BJ (cell line): ENCODE data around the gene SLC15A1. TPM values are rescaled to one million over a fixed set of nuclear protein-coding genes. Genes with fewer than 3 reads are reported as not detected.

ENCODE experiments used
- CTCF ChIA-PET: fragments of 350-600 bp; formaldehyde crosslinking; extraction: SDS; loops from one replicate; lab custom pipeline; 2021; ENCODE audit warnings: antibody characterized with exemption, inconsistent platforms; lab: Yijun Ruan, JAX
- POLR2A ChIA-PET: fragments of 300-600 bp; sonication (Branson Sonifier 250); formaldehyde crosslinking; extraction: SDS; loops from one replicate; lab custom pipeline; 2021; ENCODE audit warnings: antibody characterized with exemption; lab: Charles Lee
- DNase-seq: peaks from one replicate; pipeline ENCODE4 v3.0.0-alpha.2; 2011; ENCODE audit warnings: low read depth
- H3K27me3 ChIP-seq: 2 replicates; pipeline ENCODE4 v1.6.0; 2011; ENCODE audit warnings: low read length; ENCODE audit not compliant: control insufficient read depth, insufficient read depth
- H3K36me3 ChIP-seq: 2 replicates; pipeline ENCODE4 v1.5.1; 2011; ENCODE audit warnings: low read length; ENCODE audit not compliant: control insufficient read depth, insufficient read depth
- H3K4me3 ChIP-seq: 2 replicates; pipeline ENCODE4 v1.5.1; 2011; ENCODE audit warnings: low read depth, mild to moderate bottlenecking, control low read depth, low read length
- CTCF ChIP-seq: IDR thresholded peaks from 2 replicates; pipeline ENCODE4 v1.5.1; 2011; ENCODE audit warnings: low read depth, mild to moderate bottlenecking, control low read depth, inconsistent platforms, low read length, moderate library complexity; ENCODE audit not compliant: insufficient read depth
- polyA plus RNA-seq: library from polyadenylated mRNA; depleted of rRNA; stranded (reverse); fragments of >200 nt; gene quantifications from 2 replicates; pipeline ENCODE4 v1.2.3, GENCODE V29; 2011

Gene SLC15A1
- polyA plus RNA-seq, 1 experiment: not detected

GRCh38 chr13:98766697-98767096, 14.2 kb upstream of the SLC15A1 start:
- H3K27me3 ChIP-seq: peaks cover 2% of the 10 kb centered on the region; the same call in 1 of the 2 replicates
- no peak overlapping the region for H3K4me3 ChIP-seq
- TF ChIP-seq CTCF: no peak
- ChIA-PET CTCF (interaction anchor here (1.2 kb wide), 1 partner anchor 9 kb away, joined by 3 read pairs; no protein-coding TSS in a partner anchor), POLR2A (no interaction called here)
- H3K36me3 ChIP-seq: no peaks in the 10 kb centered on the region
- DNase-seq: no peak

- ChIA-PET POLR2A (no interaction called here), CTCF (interaction anchor here (1.2 kb wide), 1 partner anchor 10 kb away, joined by 3 read pairs; no protein-coding TSS in a partner anchor)
- H3K36me3 ChIP-seq: no peaks in the 10 kb centered on the region
- peaks cover 2% of the 10 kb centered on the region; the same call in 1 of the 2 replicates for H3K27me3 ChIP-seq
- DNase-seq: no peak
- H3K4me3 ChIP-seq: no peak overlapping the region
- no peak for TF ChIP-seq CTCF
These were observed 13.6 kb upstream of the SLC15A1 start for GRCh38 chr13:98765996-98766519.

- ChIA-PET POLR2A (interaction anchor here (0.6 kb wide), 2 partner anchors 11 to 21 kb away, joined by 3 to 7 read pairs; no protein-coding TSS in a partner anchor), CTCF (interaction anchor here (1.7 to 2.2 kb wide), 2 partner anchors 10 to 11 kb away, joined by 7 to 8 read pairs; no protein-coding TSS in a partner anchor)
- no peak overlapping the region for H3K4me3 ChIP-seq
These were observed 9.6 kb upstream of the SLC15A1 start for GRCh38 chr13:98761986-98762616.

GRCh38 chr13:98761126-98761985, 8.9 kb upstream of the SLC15A1 start:
- no peak for DNase-seq
- Histone ChIP-seq H3K36me3 (no peaks in the 10 kb centered on the region), H3K4me3 (no peak overlapping the region), H3K27me3 (peaks cover 5% of the 10 kb centered on the region)
- ChIA-PET CTCF (interaction anchor here (0.6 to 2.2 kb wide), 3 partner anchors 10 to 12 kb away, joined by 3 to 8 read pairs (median 7); no protein-coding TSS in a partner anchor), POLR2A (interaction anchor here (0.6 kb wide), 1 partner anchor 20 kb away, joined by 7 read pairs; no protein-coding TSS in a partner anchor)
- TF ChIP-seq CTCF: no peak

More at GRCh38 chr13:98761986-98762616, 9.6 kb upstream of the SLC15A1 start:
- H3K27me3 ChIP-seq: peaks cover 5% of the 10 kb centered on the region
- no peak for DNase-seq
- TF ChIP-seq CTCF: 0 out of 2 replicates have a peak, but pooled peaks have one; percentile 4
- no peaks in the 10 kb centered on the region for H3K36me3 ChIP-seq
